Liver (tissue), 9 donors: ENCODE data around the gene PREX1. TPM values are rescaled to one million over a fixed set of nuclear protein-coding genes. Genes with fewer than 3 reads are reported as not detected.

ENCODE experiments used
- DNase-seq: peaks from one replicate; pipeline ENCODE4 v3.0.0-alpha.2; 2017; ENCODE audit warnings: low spot score
- H3K27ac ChIP-seq, 2 donors: one replicate each; pipeline ENCODE4 v1.7.0; 2013; ENCODE audit warnings: inconsistent platforms in 2 of 2, low read length in 2 of 2, control low read depth in 1 of 2, low read depth in 1 of 2, mild to moderate bottlenecking in 1 of 2
- H3K27me3 ChIP-seq, 4 donors: one replicate each; pipeline versions ENCODE4 v1.6.1 to v1.7.0; 2013; ENCODE audit warnings: low read length in 3 of 4, inconsistent platforms in 1 of 4, mild to moderate bottlenecking in 1 of 4, moderate library complexity in 1 of 4; ENCODE audit not compliant: control insufficient read depth in 4 of 4, insufficient read depth in 4 of 4
- H3K36me3 ChIP-seq, 4 donors: one replicate each; pipeline versions ENCODE4 v1.6.1 to v1.7.0; 2013; ENCODE audit warnings: low read length in 3 of 4, mild to moderate bottlenecking in 3 of 4, low read depth in 1 of 4, moderate library complexity in 1 of 4; ENCODE audit not compliant: control insufficient read depth in 4 of 4, insufficient read depth in 3 of 4
- H3K4me1 ChIP-seq, 4 donors: one replicate each; pipeline versions ENCODE4 v1.6.1 to v1.7.0; 2013; ENCODE audit warnings: low read length in 3 of 4, mild to moderate bottlenecking in 3 of 4, moderate library complexity in 1 of 4; ENCODE audit not compliant: control insufficient read depth in 4 of 4, insufficient read depth in 4 of 4
- H3K4me3 ChIP-seq, 3 donors: one replicate each; pipeline versions ENCODE4 v1.6.1 to v1.7.0; 2013; ENCODE audit warnings: low read length in 3 of 3, control low read depth in 1 of 3, low read depth in 1 of 3, mild to moderate bottlenecking in 1 of 3
- H3K9ac ChIP-seq, 2 donors: one replicate each; pipeline ENCODE4 v1.7.0; 2013; ENCODE audit warnings: low read length in 2 of 2, mild to moderate bottlenecking in 2 of 2, moderate library complexity in 2 of 2, control low read depth in 1 of 2, low read depth in 1 of 2
- H3K9me3 ChIP-seq, 4 donors: one replicate each; pipeline versions ENCODE4 v1.6.1 to v1.7.0; 2013; ENCODE audit warnings: low read length in 3 of 4; ENCODE audit not compliant: control insufficient read depth in 4 of 4
- EGR1 ChIP-seq, 2 donors: IDR thresholded peaks; 2 replicates each; pipeline ENCODE4 v1.6.1; 2016 to 2018; ENCODE audit warnings: antibody characterized with exemption in 2 of 2, low read depth in 2 of 2
- FOXA1 ChIP-seq: IDR thresholded peaks from 2 replicates; pipeline ENCODE4 v1.6.1; 2016; ENCODE audit warnings: antibody characterized with exemption
- FOXA2 ChIP-seq: IDR thresholded peaks from 2 replicates; pipeline ENCODE4 v1.6.1; 2016; ENCODE audit warnings: antibody characterized with exemption
- GABPA ChIP-seq, 2 donors: IDR thresholded peaks in 1 of 2; conservative IDR thresholded peaks in 1 of 2; 2 replicates each; pipeline ENCODE4 v1.6.1; 2016; ENCODE audit warnings: antibody characterized with exemption in 2 of 2, mild to moderate bottlenecking in 1 of 2, moderate library complexity in 1 of 2
- HNF4A ChIP-seq, 2 donors: conservative IDR thresholded peaks; 2 replicates each; pipeline ENCODE4 v1.6.1; 2016; ENCODE audit warnings: antibody characterized with exemption in 2 of 2, mild to moderate bottlenecking in 2 of 2
- HNF4G ChIP-seq: IDR thresholded peaks from 2 replicates; pipeline ENCODE4 v1.6.1; 2016; ENCODE audit warnings: antibody characterized with exemption
- JUND ChIP-seq, 2 donors: IDR thresholded peaks; 2 replicates each; pipeline ENCODE4 v1.6.1; 2016; ENCODE audit warnings: antibody characterized with exemption in 2 of 2
- NR2F2 ChIP-seq: IDR thresholded peaks from 2 replicates; pipeline ENCODE4 v1.6.1; 2016; ENCODE audit warnings: antibody characterized with exemption
- RAD21 ChIP-seq, 2 donors: IDR thresholded peaks; 2 replicates each; pipeline ENCODE4 v1.6.1; 2016; ENCODE audit warnings: antibody characterized with exemption in 2 of 2, mild to moderate bottlenecking in 2 of 2
- RXRA ChIP-seq, 2 donors: IDR thresholded peaks; 2 replicates each; pipeline ENCODE4 v1.6.1; 2017 to 2018; ENCODE audit warnings: antibody characterized with exemption in 2 of 2, mild to moderate bottlenecking in 1 of 2
- SP1 ChIP-seq: IDR thresholded peaks from 2 replicates; pipeline ENCODE4 v1.6.1; 2018; ENCODE audit warnings: antibody characterized with exemption, mild to moderate bottlenecking
- TAF1 ChIP-seq: conservative IDR thresholded peaks from 2 replicates; pipeline ENCODE4 v1.6.1; 2016; ENCODE audit warnings: antibody characterized with exemption, mild to moderate bottlenecking
- YY1 ChIP-seq: IDR thresholded peaks from 2 replicates; pipeline ENCODE4 v1.6.1; 2016; ENCODE audit warnings: antibody characterized with exemption, mild to moderate bottlenecking
- WGBS: extraction: QIAGEN DNeasy Blood & Tissue Kit; methylation state at CpG from one replicate; pipeline ENCODE4 v1.1.7; 2013; 5-methylcytosine and 5-hydroxymethylcytosine counted together
- polyA plus RNA-seq, 2 donors: library from polyadenylated mRNA; stranded (reverse) in 1 of 2; unstranded in 1 of 2; fragments of 200-250 nt in 1 of 2; fragments of >200 nt in 1 of 2; fragmentation: Nextera tagmentation in 1 of 2; extraction: Ambion mirVana in 1 of 2; gene quantifications; one replicate each; pipeline versions ENCODE4 v1.2.1 to v1.2.3, GENCODE V29; 2013 to 2015
- total RNA-seq, 2 donors: library from RNA; depleted of rRNA; stranded (reverse); fragments of >200 nt; gene quantifications; one replicate each; pipeline ENCODE4 v1.2.3, GENCODE V29; 2014
- TF ChIP-seq, protein P1 (sequence below): IDR thresholded peaks from 2 replicates; pipeline ENCODE4 v1.6.1; 2016; ENCODE audit warnings: antibody characterized with exemption
- TF ChIP-seq, protein P2 (sequence below): fragments of 150-350 bp; IDR thresholded peaks from 2 replicates; pipeline ENCODE4 v1.5.1; 2017; ENCODE audit warnings: improper control_type of control experiment, low read depth, low read length; ENCODE audit not compliant: missing input control
- TF ChIP-seq, protein P3 (sequence below): IDR thresholded peaks from 2 replicates; pipeline ENCODE4 v1.6.1; 2016; ENCODE audit warnings: antibody characterized with exemption, mild to moderate bottlenecking
- TF ChIP-seq, protein P4 (sequence below): IDR thresholded peaks from 2 replicates; pipeline ENCODE4 v1.6.1; 2016; ENCODE audit warnings: antibody characterized with exemption
- TF ChIP-seq, protein P5 (sequence below): IDR thresholded peaks from 2 replicates; pipeline ENCODE4 v1.6.1; 2016; ENCODE audit warnings: antibody characterized with exemption
- donor health status: healthy.
- donor health status: healthy.
- donor health status: healthy.
- donor health status: healthy.
- donor health status: healthy.

Gene PREX1
- total and polyA plus RNA-seq, 4 donors: 2.2 to 18.0 (median 10.8) TPM

DNA sequence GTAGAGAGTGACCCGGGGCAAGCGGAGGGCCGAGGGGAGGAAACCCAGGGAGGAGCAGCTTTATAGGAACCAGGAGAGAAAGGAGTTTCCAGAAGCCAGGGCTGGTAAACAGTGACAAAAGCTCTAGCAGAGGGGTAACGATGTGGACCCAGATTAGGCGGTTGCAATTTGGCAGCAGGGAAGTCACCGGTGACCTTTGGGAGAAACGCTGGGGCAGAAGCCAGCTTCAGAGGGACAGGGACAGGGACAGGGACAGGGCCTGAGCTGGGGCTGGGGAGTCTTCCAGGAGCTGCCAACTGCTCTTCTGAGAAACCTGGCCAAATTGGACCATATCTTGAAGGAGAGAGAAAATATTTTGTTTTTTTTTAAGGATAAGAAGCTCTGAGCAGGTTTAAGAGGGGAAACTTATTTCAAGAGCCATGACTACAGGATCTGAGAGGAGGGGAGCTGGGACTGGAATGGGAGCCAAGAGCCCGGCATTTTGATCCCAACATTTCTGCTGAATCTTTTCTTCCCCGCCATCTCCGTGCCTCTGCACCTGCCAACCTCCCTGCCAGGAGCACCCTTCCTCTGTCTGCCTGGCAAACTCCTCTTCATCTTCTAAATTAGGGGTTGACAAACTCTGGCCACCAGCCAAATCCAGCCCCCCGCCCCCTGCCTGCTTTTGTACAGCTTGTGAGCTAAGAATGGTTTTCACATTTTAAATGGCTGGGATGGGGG, 22.6 kb upstream of the PREX1 start:
- no peak overlapping the region for H3K9ac ChIP-seq
- H3K36me3 ChIP-seq: no peaks in the 10 kb centered on the region
- H3K4me3 ChIP-seq: no peak overlapping the region
- H3K27ac ChIP-seq: peak overlapping the region; percentile 40 to 70
- TF ChIP-seq JUND (IDR thresholded peaks at IDR 0.05): no peak
- TF ChIP-seq SP1: peak; percentile 84
- TF ChIP-seq HNF4A (conservative IDR thresholded peaks at IDR 0.05): peak; percentile 75 to 78
- peak; percentile 51 for TF ChIP-seq YY1
- TF ChIP-seq NR2F2: no peak
- TF ChIP-seq, protein P1, sequence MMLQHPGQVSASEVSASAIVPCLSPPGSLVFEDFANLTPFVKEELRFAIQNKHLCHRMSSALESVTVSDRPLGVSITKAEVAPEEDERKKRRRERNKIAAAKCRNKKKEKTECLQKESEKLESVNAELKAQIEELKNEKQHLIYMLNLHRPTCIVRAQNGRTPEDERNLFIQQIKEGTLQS: no peak
- TF ChIP-seq, protein P2, sequence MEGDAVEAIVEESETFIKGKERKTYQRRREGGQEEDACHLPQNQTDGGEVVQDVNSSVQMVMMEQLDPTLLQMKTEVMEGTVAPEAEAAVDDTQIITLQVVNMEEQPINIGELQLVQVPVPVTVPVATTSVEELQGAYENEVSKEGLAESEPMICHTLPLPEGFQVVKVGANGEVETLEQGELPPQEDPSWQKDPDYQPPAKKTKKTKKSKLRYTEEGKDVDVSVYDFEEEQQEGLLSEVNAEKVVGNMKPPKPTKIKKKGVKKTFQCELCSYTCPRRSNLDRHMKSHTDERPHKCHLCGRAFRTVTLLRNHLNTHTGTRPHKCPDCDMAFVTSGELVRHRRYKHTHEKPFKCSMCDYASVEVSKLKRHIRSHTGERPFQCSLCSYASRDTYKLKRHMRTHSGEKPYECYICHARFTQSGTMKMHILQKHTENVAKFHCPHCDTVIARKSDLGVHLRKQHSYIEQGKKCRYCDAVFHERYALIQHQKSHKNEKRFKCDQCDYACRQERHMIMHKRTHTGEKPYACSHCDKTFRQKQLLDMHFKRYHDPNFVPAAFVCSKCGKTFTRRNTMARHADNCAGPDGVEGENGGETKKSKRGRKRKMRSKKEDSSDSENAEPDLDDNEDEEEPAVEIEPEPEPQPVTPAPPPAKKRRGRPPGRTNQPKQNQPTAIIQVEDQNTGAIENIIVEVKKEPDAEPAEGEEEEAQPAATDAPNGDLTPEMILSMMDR: no peak
- peak; percentile 77 to 81 for TF ChIP-seq RXRA (IDR thresholded peaks at IDR 0.05)
- no peak for TF ChIP-seq FOXA2
- TF ChIP-seq GABPA (IDR thresholded peaks at IDR 0.05 in 1 of 2, conservative IDR thresholded peaks at IDR 0.05 in 1 of 2): no peak
- peak; percentile 19 to 41 for TF ChIP-seq RAD21 (IDR thresholded peaks at IDR 0.05)
- TF ChIP-seq TAF1: no peak
- TF ChIP-seq HNF4G: no peak
- TF ChIP-seq, protein P3, sequence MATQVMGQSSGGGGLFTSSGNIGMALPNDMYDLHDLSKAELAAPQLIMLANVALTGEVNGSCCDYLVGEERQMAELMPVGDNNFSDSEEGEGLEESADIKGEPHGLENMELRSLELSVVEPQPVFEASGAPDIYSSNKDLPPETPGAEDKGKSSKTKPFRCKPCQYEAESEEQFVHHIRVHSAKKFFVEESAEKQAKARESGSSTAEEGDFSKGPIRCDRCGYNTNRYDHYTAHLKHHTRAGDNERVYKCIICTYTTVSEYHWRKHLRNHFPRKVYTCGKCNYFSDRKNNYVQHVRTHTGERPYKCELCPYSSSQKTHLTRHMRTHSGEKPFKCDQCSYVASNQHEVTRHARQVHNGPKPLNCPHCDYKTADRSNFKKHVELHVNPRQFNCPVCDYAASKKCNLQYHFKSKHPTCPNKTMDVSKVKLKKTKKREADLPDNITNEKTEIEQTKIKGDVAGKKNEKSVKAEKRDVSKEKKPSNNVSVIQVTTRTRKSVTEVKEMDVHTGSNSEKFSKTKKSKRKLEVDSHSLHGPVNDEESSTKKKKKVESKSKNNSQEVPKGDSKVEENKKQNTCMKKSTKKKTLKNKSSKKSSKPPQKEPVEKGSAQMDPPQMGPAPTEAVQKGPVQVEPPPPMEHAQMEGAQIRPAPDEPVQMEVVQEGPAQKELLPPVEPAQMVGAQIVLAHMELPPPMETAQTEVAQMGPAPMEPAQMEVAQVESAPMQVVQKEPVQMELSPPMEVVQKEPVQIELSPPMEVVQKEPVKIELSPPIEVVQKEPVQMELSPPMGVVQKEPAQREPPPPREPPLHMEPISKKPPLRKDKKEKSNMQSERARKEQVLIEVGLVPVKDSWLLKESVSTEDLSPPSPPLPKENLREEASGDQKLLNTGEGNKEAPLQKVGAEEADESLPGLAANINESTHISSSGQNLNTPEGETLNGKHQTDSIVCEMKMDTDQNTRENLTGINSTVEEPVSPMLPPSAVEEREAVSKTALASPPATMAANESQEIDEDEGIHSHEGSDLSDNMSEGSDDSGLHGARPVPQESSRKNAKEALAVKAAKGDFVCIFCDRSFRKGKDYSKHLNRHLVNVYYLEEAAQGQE: peak; percentile 25
- TF ChIP-seq, protein P4, sequence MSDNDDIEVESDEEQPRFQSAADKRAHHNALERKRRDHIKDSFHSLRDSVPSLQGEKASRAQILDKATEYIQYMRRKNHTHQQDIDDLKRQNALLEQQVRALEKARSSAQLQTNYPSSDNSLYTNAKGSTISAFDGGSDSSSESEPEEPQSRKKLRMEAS: no peak
- TF ChIP-seq FOXA1: no peak
- TF ChIP-seq EGR1 (IDR thresholded peaks at IDR 0.05; ENCODE audit: low read depth in 2 of 2): no peak
- TF ChIP-seq, protein P5, sequence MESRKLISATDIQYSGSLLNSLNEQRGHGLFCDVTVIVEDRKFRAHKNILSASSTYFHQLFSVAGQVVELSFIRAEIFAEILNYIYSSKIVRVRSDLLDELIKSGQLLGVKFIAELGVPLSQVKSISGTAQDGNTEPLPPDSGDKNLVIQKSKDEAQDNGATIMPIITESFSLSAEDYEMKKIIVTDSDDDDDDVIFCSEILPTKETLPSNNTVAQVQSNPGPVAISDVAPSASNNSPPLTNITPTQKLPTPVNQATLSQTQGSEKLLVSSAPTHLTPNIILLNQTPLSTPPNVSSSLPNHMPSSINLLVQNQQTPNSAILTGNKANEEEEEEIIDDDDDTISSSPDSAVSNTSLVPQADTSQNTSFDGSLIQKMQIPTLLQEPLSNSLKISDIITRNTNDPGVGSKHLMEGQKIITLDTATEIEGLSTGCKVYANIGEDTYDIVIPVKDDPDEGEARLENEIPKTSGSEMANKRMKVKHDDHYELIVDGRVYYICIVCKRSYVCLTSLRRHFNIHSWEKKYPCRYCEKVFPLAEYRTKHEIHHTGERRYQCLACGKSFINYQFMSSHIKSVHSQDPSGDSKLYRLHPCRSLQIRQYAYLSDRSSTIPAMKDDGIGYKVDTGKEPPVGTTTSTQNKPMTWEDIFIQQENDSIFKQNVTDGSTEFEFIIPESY: no peak
- 36% methylated on average over 11 of the region's 11 CpGs for WGBS
- H3K27me3 ChIP-seq: no peaks in the 10 kb centered on the region
- peak; percentile 40 for DNase-seq
- H3K4me1 ChIP-seq: peaks cover 3 to 26% (median 16%) of the 10 kb centered on the region in 4 donors
- no peaks in the 10 kb centered on the region for H3K9me3 ChIP-seq
